ENCODE measurements around the gene RNF223. TPM values are rescaled to one million over a fixed set of nuclear protein-coding genes. Genes with fewer than 3 reads are reported as not detected.

The RNF223 gene
- total RNA-seq, 1 donor from 2014 or later, result not detected

DNA sequence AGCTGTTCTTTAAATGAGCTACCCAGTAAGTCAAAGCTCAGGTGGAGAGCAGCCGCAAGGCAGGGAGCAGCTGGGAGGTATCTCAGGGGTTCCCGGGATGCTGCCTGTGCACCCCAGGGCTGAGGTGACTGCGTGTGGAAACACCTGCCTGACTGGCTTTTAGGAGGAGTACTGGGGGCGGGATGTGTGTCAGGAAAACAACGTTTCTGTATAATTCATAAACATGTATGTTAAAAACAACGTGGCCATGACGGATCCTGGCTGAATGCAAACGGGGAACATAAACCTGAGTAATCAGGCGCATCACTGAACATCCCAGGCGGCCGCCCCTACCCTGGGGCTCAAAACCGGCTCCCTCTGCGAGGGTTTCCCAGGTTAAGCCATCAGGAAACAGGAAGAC lies 40.3 kb upstream of the RNF223 start:
- Histone ChIP-seq H3K36me3 (no peaks in the 10 kb centered on the region), H3K27ac (no peak overlapping the region), H3K4me1 (peaks cover 6% of the 10 kb centered on the region), H2AFZ (replicated peaks) (no peak overlapping the region), H3F3A (ENCODE audit: low read depth) (no peaks in the 10 kb centered on the region), H3K9ac (no peak overlapping the region), H3K4me3 (peak overlapping the region; percentile 74), H3K79me2 (ENCODE audit: low read depth) (peaks cover 32% of the 10 kb centered on the region), H4K20me1 (ENCODE audit: low read depth) (no peaks in the 10 kb centered on the region), H3K27me3 (peaks cover 35% of the 10 kb centered on the region), H3K4me2 (peak overlapping the region; percentile 94), H3K9me3 (ENCODE audit: low read depth) (no peaks in the 10 kb centered on the region)
- no peak for TF ChIP-seq CTCF (IDR thresholded peaks at IDR 0.05)
- no peak for TF ChIP-seq EZH2 (IDR thresholded peaks at IDR 0.05)
- no peak for TF ChIP-seq EZH2phosphoT487 (IDR thresholded peaks at IDR 0.05)
- Mint-ChIP-seq H3K27ac (no peak overlapping the region), H3K36me3 (peaks cover 25% of the 10 kb centered on the region), H3K27me3 (ENCODE audit: insufficient read depth, low read depth) (peaks cover 24% of the 10 kb centered on the region), H3K4me3 (peak overlapping the region; percentile 91), H3K4me1 (peaks cover 13% of the 10 kb centered on the region), H3K9me3 (peaks cover 17% of the 10 kb centered on the region)
- no peak for DNase-seq (ENCODE audit: low spot score)

- Histone ChIP-seq H3K9me3 (ENCODE audit: low read depth) (no peaks in the 10 kb centered on the region), H4K20me1 (ENCODE audit: low read depth) (no peaks in the 10 kb centered on the region), H3F3A (ENCODE audit: low read depth) (no peaks in the 10 kb centered on the region), H3K4me3 (no peak overlapping the region), H3K9ac (no peak overlapping the region), H3K36me3 (no peaks in the 10 kb centered on the region), H3K4me1 (peaks cover 6% of the 10 kb centered on the region), H3K4me2 (no peak overlapping the region), H2AFZ (replicated peaks) (no peak overlapping the region), H3K27me3 (peaks cover 15% of the 10 kb centered on the region), H3K79me2 (ENCODE audit: low read depth) (peaks cover 38% of the 10 kb centered on the region), H3K27ac (no peak overlapping the region)
- H3K36me3 Mint-ChIP-seq, result peaks cover 30% of the 10 kb centered on the region
- no peak overlapping the region for H3K27ac Mint-ChIP-seq
- peaks cover 23% of the 10 kb centered on the region for H3K9me3 Mint-ChIP-seq
- peaks cover 13% of the 10 kb centered on the region for H3K4me1 Mint-ChIP-seq
- H3K27me3 Mint-ChIP-seq (ENCODE audit: insufficient read depth, low read depth), result peaks cover 11% of the 10 kb centered on the region
- TF ChIP-seq EZH2 (IDR thresholded peaks at IDR 0.05) (no peak), CTCF (IDR thresholded peaks at IDR 0.05) (no peak), EZH2phosphoT487 (IDR thresholded peaks at IDR 0.05) (no peak)
- peak overlapping the region; percentile 64 for H3K4me3 Mint-ChIP-seq
- DNase-seq (ENCODE audit: low spot score), result no peak
These were observed 38.3 kb upstream of the RNF223 start for GRCh38 chr1:1112237-1112985.

DNA sequence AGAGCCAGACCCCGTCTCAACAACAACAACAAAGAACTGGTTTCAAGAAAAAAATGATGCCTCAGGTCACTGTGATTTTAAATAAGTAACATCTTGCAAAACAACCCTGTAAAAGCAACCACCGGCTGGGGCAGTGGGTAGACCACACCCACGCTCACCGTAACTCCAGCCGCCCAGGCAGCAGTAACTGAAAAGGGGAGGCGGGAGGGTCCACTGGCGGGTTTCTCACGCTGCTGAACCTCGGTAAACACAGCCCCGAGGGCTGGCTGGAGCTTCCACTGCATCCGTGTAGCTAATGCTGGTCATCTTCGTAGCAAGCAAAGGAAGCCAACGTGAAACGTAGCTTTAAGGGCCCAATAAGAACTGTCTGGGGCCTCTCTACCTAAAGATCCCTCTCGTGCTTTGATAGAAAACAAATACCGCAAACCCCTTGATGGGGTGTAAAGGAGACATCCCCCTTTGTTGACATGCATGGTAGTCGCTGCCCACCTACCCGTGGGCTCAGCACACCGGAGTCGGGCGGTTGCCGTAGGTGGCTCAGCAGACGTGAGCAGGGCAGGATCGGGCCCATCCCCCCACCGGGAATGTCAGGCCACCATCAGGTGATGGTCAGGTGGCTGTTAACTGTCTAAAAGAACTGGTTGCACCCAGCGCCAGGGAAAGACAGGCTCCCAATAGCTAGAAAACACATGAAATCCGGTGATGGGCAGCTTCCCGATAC lies 37.6 kb upstream of the RNF223 start:
- no peaks in the 10 kb centered on the region for H3F3A ChIP-seq (ENCODE audit: low read depth)
- no peak overlapping the region for H3K9ac ChIP-seq
- H4K20me1 ChIP-seq (ENCODE audit: low read depth), result no peaks in the 10 kb centered on the region
- H3K4me1 ChIP-seq, result peaks cover 6% of the 10 kb centered on the region
- peaks cover 38% of the 10 kb centered on the region for H3K79me2 ChIP-seq (ENCODE audit: low read depth)
- Mint-ChIP-seq H3K9me3 (peaks cover 26% of the 10 kb centered on the region), H3K36me3 (peaks cover 31% of the 10 kb centered on the region), H3K4me1 (peaks cover 13% of the 10 kb centered on the region), H3K4me3 (no peak overlapping the region), H3K27ac (no peak overlapping the region), H3K27me3 (ENCODE audit: insufficient read depth, low read depth) (peaks cover 10% of the 10 kb centered on the region)
- peaks cover 7% of the 10 kb centered on the region for H3K27me3 ChIP-seq
- H3K36me3 ChIP-seq, result no peaks in the 10 kb centered on the region
- H3K4me2 ChIP-seq, result no peak overlapping the region
- no peak overlapping the region for H3K4me3 ChIP-seq
- H3K9me3 ChIP-seq (ENCODE audit: low read depth), result no peaks in the 10 kb centered on the region
- H3K27ac ChIP-seq, result no peak overlapping the region
- no peak overlapping the region for H2AFZ ChIP-seq (replicated peaks)
- DNase-seq (ENCODE audit: low spot score), result no peak
- TF ChIP-seq EZH2 (IDR thresholded peaks at IDR 0.05), result no peak
- TF ChIP-seq EZH2phosphoT487 (IDR thresholded peaks at IDR 0.05), result no peak
- TF ChIP-seq CTCF (IDR thresholded peaks at IDR 0.05), result no peak

Data from neural progenitor cell (in vitro differentiated cells).